GM18520 (cell line): Measurements from ENCODE around the gene VGLL4.
"Not testable (repeated sequence)": the region's sequence is repeated elsewhere in the genome, so short reads cannot be mapped to it uniquely, and the experiment has no call there.

Source experiments
- ATAC-seq: cut with Tn5 transposase; IDR thresholded peaks from one replicate; pipeline ENCODE4 v1.9.1; 2021; ENCODE audit not compliant: unreplicated experiment

The VGLL4 gene, protein sequence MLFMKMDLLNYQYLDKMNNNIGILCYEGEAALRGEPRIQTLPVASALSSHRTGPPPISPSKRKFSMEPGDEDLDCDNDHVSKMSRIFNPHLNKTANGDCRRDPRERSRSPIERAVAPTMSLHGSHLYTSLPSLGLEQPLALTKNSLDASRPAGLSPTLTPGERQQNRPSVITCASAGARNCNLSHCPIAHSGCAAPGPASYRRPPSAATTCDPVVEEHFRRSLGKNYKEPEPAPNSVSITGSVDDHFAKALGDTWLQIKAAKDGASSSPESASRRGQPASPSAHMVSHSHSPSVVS

GRCh38 chr3:11643605-11644087 is at the start of gene VGLL4:
Gene VGLL4, minus strand, starts transcription at chr3:11643915. Its CDS starts 397 bp downstream, at chr3:11643518.
- peak; percentile 40 for ATAC-seq

DNA sequence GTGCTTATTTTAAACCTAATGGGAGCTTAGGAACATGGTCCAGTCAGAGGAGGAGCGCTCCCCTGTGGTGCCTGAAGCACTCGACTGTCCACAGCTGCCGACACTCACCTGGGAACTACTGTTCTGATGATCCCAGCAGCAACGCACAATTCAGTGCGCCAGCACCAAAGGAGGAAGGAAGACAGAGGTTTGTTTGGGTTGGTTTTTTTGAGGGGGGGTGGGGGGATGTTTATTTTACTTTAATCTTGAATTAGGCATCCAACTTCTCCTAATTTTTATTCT is 48.8 kb upstream of the VGLL4 start:
- ATAC-seq, result no peak

GRCh38 chr3:11691767-11692531 is 48.2 kb upstream of the VGLL4 start:
- ATAC-seq, result no peak

DNA sequence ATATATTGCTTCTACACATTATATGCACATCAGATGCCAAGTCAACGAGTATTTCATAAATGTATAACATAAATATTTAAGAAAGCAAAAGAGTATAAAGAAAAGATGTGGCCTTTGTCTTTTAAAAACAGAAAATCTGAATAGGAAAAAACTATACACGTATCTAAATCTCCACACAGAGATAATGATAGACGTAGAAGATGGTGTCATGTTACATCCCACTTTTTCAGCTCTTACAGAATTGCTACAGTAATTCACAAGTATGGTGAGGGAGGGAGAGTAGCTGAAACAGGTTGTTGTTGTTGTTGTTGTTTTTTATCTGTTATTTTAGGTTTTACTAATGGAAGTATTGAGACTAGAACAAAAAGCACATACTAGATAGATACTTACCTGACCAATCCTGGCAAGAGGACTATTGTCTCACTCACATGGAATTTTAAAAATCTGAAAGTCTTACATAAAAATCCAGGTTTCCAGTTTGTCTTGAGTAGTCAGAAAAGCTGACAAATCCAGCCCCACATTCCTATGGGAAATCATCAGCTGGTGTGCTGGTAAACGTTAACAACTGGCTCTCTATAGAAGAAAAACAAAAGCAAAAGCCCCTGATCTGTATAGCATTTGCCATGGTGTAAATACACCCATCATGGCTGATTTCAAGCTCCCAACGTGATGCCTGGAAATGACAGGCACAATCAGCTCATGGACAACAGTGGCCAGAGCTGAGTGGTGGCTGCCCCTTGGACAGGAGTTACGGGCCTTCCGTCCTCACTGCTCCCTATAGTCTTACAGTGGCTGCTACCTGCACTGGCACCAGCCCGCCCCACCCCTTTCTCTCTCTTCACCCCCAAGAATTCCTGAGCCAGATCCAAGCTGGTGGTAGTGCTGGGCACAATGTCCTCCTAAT is 47.4 kb upstream of the VGLL4 start:
- no peak for ATAC-seq

GRCh38 chr3:11689749-11690148 is 46.0 kb upstream of the VGLL4 start:
- ATAC-seq, result no peak

- not testable (repeated sequence) for ATAC-seq
Measured at GRCh38 chr3:11684980-11685379, 41.3 kb upstream of the VGLL4 start.

DNA sequence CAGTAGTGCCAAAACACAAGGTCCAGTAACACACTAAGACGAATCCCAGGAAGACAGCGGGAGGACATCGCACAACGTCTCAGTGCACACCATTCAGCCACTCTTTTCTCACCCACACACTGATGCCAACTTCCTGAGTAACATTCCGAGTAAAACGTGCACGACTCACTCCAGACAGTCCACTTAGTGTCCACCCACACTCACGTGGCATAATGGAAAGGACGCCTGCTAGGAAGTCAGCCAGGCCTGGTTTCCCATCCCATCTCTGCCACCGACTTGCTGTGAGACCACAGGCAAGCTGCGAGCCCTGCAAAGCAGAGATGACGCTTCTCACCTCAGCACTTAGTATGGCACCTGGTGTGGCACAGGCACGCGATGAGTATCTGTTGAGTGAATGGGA is 36.8 kb upstream of the VGLL4 start:
- no peak for ATAC-seq

- no peak for ATAC-seq
Measured at GRCh38 chr3:11679964-11680363, 36.2 kb upstream of the VGLL4 start.

GRCh38 chr3:11672363-11672762 is 28.6 kb upstream of the VGLL4 start:
- no peak for ATAC-seq

DNA sequence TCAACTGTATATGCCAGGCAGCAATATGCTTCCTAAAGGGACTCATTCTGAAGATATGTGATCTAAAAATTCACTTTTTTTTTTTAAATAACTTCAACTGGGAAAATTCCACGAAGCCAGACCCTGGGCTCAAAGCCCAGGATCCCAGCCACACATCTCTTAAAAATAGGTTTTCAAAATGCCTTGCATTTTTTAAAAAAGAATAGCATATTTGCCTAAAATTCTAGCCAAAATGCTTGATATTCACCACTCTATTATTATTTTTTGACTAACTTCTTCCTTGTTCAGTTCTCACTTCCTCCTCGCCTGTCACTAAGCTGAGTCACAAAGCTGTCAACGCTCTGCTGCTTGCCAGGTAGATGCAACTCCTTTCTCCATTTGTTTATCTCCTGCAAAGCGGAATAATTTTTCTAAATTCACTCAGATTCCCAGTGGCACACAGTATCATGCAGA is 28.0 kb upstream of the VGLL4 start:
- no peak for ATAC-seq

DNA sequence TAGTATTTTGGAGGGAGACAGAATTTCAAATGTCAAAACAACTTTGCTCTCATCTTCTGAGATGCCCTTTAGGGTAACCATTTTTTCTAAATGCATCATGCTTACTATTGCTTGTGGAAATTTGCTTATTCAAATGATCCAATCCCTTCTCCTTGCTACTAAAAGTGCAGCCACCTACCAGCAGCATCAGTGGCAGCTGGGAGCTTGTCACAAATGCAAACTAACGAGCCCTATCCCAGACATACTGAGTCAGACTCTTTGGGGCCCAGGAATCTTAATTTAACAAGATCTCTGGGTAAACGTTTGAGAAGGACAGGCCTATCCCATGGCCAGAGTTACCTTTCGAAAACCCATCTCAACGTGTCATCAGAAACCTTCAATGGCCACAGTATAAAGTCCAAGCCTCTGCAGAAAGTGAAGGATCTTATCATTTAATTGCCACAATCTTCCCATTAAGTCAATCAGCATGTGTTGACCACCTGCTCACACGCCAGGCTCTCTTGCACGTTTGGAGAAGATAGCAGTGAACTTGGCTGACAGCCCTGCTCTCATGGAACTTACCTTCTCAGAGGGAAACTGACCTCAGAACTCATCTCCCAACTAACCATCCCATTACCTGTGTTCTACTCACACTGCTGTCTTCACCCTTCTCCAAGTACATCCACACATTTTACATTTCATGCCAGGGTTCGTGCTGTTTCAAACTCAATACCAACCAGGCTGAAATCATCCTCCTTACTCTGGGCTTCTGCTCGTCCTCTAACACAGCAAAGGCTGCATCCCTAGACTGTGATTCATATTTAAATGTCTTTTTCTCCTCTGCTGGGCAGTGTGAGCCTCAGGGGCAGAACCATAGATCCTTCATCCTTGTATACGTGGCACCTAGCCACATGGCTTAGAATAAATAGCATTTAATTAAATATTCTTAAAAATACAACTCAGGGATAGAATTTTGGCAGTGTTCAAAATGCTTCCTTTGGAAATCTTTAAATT is 24.8 kb upstream of the VGLL4 start:
- no peak for ATAC-seq

- no peak for ATAC-seq
Measured at GRCh38 chr3:11665331-11665730, 21.6 kb upstream of the VGLL4 start.

DNA sequence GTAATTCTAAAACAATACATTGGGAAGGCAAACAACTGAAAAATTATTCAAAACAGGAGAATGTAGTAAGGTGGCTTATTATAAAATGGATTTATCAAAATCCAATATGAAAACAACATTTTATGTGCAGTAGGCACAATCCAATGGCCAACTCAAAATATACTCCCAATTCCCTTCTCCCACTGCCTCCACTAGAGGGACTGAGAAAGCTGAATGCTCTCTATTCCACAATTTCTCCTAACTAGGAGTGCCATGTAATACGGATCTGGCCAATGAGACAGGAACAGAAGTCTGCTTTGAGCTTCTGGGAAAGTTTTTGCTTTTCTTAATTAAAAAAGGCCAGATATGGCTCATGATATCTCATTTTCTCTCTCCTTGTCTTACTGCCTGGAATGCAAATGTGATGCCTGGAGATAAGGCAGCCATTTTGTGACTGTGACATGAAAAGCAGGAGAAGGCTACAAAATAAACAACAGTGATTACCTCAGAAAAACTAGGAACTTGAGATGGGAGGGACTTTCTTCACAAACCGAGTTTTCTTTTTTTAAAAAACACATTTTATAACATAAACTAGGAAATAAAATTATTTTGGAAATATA is 18.8 kb upstream of the VGLL4 start:
- ATAC-seq, result no peak

DNA sequence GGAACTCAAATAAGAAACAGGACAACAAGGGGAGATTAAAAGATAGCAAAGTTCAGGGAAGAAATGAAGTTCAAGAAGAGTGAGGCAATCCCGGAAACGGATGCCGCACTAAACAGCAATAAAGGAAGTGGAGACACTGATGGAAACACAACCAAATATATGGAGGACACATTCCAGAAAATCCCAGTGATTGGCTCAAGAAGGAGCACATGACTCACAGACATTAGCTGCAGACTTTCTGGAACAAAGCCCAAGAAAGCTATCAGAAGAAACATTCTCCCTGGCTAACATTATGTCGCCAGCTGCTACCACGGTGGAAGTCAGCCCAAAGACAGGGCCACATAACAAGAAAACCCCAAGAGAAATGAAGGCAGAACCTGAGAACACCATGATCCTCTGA is 18.1 kb upstream of the VGLL4 start:
- ATAC-seq, result no peak

- no peak for ATAC-seq
Measured at GRCh38 chr3:11661052-11661656, 17.4 kb upstream of the VGLL4 start.

DNA sequence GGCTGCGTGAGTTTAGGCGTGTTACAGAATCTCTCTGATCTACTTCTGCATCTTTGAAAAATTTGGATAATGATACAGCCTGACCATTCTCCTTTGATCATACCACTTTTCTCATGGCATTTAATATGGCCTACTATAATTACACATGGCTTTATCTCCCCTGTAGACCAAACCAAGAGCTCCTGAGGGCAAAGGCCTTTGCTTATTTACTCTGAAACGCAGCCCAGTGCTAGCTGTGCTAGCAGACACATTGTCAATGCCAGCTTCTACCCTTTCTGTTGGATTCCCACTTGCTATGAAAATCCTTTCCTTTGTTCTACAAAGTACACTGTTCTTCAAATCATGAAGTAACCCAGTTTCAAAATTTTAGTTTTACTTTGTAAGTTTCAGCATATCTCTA is 16.5 kb upstream of the VGLL4 start:
- ATAC-seq, result no peak

GRCh38 chr3:11658180-11658579 is 14.5 kb upstream of the VGLL4 start:
- ATAC-seq, result no peak

DNA sequence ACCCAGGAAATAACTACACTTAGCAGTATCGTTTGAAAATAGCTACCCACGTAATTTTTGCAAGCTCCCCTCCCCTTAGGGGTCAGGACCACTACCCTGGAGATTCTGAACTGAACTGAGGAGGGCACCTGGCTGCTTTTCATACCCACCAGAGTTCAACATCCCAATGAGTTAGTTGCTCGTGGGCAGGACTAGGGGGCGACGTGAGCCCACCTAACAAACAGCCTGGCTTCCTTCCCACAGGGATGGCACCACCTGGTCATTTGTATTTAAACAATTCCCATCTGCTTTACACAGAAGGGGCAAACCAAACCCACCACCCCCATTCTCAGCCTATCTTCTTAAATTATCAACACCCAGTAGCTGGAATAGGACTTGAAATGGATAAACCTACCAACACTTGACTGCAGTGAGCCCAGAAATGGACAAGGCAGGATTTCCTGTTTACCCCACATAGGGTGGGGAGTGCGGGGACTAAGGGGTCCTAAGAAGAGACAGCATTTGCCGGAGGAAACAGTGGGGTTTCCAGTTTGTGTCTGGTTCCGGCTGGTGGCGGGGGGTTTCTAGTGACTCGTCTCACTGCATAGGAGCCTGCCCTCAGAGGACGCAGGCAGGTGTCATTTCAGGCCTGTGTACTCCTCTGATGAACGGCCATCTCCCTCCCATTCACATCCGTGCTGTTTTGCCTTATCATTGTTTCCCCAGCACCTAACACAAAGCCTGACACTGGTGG is 11.6 kb upstream of the VGLL4 start:
- no peak for ATAC-seq

- ATAC-seq, result no peak
Measured at GRCh38 chr3:11654166-11654565, 10.5 kb upstream of the VGLL4 start.
